Raji (cell line): ENCODE measurements around the gene GFRA1.

Experiments
- POLR2A ChIP-seq: IDR thresholded peaks from 2 replicates; pipeline ENCODE4 v1.6.1; 2011; ENCODE audit warnings: low read depth, low read length, control low read depth; ENCODE audit not compliant: insufficient read depth

Gene GFRA1

GRCh38 chr10:116237260-116237659 is 35.7 kb downstream of the GFRA1 start:
- TF ChIP-seq POLR2A = no peak

DNA sequence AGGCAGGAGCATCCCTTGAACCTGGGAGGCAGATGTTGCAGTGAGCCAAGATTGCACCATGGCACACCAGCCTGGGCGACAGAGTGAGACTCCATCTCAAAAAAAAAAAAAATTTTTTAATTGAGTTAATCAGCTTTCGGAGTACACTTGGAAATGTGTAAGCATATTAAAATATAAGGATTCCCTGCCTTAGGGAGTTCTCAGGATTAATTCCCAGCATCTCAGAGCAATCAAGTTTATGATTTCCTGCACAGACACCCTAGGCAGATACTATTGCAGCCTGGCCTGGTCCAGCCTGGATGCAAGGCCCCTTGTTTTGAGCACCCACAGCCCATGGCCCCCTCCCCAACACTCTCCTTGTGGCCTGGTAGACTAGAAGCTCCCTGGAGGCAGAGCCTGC is 39.8 kb downstream of the GFRA1 start:
- no peak for TF ChIP-seq POLR2A

GRCh38 chr10:116232613-116233012 is 40.4 kb downstream of the GFRA1 start:
- TF ChIP-seq POLR2A = no peak

DNA sequence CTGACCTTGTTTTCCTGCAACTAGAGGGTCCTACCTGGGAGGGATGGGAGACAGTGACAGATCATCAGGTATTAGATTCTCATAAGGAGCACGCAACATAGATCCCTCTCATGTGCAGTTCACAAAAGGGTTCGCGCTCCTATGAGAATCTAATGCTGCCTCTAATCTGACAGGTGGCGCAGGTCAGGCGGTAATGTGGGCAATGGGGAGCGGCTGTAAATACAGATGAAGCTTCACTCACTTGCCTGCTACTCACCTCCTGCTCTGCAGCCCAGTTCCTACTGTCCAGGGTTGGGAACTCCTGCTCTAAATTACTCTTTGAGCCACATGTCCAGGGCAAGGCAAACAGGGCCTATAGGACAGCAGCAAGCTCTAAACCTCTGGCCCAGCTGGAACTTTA is 46.2 kb downstream of the GFRA1 start:
- no peak for TF ChIP-seq POLR2A

DNA sequence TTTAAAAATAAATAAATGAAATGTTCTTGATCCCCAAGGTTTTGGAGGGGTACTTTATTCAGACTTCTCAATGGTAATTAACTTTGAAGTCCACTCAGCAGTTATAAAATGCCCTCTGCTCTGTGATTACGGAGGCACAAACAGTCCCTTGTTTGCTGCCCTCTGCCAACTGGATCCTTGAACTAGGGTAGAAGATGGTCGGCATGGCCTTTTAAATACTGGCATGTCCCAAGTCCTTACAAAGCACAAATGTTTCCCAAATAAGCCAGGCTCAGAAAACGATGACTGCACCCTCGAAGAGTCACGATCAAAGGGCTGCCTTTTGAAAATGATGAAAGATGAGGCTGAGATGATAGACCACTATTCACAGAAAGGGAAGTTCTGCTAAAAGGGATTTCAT is 47.0 kb downstream of the GFRA1 start:
- TF ChIP-seq POLR2A = no peak

- no peak for TF ChIP-seq POLR2A
Measured at GRCh38 chr10:116223289-116223688, 49.7 kb downstream of the GFRA1 start.

GRCh38 chr10:116221053-116221452 is 52.0 kb downstream of the GFRA1 start:
- no peak for TF ChIP-seq POLR2A

GRCh38 chr10:116216676-116217075 is 56.3 kb downstream of the GFRA1 start:
- TF ChIP-seq POLR2A = no peak

GRCh38 chr10:116215651-116216050 is 57.4 kb downstream of the GFRA1 start:
- no peak for TF ChIP-seq POLR2A

DNA sequence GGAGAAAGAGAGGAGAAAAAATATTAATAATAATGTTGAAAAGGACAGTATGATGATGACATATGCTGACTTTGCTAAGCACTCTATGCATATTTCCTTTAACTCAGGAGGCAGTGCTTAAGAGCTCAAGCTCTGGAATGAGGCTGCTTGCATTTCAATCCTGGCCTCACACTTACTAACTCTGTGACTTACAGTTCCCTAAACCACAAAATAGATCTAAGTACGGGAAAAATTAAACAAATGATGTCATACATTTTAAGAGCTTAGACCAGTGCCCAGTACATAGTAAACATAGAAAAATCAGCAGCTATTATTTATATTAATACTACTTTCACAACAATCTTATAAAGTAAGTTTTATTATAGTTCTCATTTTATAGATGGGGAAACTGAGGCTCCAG is 61.3 kb downstream of the GFRA1 start:
- no peak for TF ChIP-seq POLR2A

DNA sequence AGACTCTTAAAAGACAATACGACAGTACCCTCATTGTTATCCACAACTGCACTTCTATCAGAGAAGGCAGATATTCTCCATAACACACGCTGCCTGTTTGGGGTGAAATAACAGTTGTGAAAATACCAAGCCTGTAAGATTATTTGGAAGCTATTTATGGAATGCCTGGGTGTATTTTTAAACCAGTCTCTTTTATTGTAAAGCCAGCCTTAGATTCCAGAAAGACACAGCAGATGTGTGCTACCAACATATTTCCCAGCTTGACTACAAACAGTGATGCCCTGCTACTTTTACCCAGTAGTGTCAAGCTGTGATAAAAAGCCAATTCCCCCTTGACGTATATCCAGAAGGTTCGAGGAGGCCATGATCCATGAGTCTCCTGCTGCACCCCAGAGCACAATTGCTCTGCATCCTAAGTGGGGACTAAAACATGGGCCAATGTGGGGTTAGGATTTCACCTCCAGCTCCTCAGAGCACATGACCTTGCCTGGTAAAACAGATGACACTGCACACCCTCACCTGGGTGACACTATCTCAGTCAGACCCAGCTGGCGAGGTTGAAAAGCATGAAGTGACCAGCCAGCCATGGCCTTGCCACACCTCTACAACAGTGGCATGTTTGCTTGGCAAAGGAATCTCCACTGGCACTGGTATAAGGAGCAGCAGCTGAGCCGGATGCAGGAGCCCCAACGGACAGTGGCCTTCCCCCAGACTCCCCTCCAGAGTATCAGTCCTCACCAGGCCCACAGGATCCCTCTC is 62.2 kb downstream of the GFRA1 start:
- TF ChIP-seq POLR2A = no peak

- no peak for TF ChIP-seq POLR2A
Measured at GRCh38 chr10:116209781-116210180, 63.2 kb downstream of the GFRA1 start.

DNA sequence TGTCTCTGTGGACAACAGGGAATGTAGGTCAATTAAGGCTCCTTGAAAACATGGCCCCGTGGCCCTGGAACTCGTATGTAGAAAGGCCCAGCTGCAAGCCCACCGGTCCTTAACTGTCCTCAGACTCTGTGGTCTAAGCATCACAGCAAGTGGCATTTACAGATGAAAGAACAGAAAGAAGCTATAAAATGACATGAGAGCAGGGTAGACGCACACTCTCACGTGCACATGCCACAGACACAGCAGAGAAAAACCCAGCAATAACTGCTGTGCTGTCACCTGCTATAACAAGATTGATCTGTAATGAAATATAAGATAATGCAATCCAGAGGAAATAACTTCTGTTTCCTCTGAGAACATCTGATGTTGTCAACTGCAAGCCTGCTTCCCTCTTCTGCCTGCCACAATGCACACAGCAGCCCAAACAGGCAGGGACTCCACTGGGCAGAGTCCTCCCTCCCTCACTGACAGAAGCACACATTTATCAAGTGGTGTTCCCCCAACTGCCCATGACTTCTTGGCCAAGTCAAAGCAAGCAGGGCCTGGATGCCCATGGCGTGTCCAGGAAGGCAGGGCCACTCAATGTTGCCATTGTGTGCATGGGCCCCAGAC is 63.9 kb downstream of the GFRA1 start:
- no peak for TF ChIP-seq POLR2A

- no peak for TF ChIP-seq POLR2A
Measured at GRCh38 chr10:116207690-116208089, 65.3 kb downstream of the GFRA1 start.

- TF ChIP-seq POLR2A = no peak
Measured at GRCh38 chr10:116203661-116204060, 69.3 kb downstream of the GFRA1 start.

DNA sequence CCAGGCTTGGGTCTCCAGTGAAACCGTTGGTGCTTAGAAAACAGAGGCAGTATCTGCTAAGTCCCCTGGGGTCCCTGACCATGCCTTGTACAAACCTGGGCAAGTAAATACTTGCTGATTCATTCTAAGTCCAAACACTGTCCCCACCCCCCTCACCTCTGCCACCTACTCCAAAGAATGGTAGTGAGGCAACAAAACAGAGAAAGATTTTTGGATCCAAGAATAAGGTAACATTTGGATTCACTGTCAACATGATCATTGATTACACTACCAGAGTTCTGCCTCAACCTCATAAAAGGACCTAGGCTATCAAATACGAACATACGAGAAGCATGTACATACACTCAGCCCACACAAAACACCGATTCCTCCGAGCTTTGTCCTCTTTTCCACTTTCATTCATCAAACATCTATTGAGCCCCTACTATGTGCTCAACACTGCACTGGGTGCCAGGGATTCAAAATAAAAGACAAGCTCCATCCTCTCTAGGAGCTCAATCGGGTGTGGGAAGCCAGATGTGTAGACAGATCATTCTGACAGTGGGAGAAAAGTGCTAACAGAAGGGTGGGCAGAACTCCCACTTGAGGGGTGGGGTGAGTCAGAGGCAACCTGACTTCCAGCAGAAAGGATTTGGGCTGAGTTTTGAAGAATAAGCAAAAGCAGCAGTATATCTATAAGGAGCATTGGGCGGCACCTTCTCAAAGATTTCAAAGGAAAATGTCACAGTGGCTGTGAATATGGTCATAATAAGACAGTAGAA is 71.2 kb downstream of the GFRA1 start:
- no peak for TF ChIP-seq POLR2A
